Ishikawa (cell line): ENCODE results near the gene CEP68.

Experiments used
- YY1 ChIP-seq: IDR thresholded peaks from 2 replicates; pipeline ENCODE4 v1.6.1; 2012; ENCODE audit warnings: low read depth
- ZBTB7A ChIP-seq: IDR thresholded peaks from 2 replicates; pipeline ENCODE4 v1.6.1; 2012; ENCODE audit warnings: low read depth

DNA sequence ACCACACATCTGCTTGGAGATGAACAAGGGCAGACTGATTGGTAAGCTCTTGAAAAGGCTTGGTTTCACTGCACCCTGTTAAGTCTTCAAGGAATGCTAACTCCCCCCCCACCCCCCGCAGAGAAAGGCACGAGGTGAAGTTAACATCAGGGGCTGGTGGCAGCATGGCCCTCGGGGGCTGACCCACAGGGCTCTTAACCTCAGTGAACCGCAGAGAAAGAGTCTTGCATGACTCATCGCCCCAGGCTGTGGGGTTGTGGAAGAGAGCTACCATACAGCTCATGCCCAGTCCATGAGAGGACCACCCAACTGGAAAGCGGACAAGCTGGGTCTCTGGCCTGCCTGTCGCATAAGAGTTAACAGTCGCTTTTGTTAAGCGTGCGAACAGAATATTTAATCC is 10.6 kb upstream of the CEP68 start:
- no peak for TF ChIP-seq ZBTB7A
- TF ChIP-seq YY1, result no peak
